HG02981 (cell line): ENCODE data around the gene HDDC3.
A peak's percentile ranks its signal among the peaks of the same experiment; 100 is the strongest.
"Not testable (repeated sequence)": the region's sequence is repeated elsewhere in the genome, so short reads cannot be mapped to it uniquely, and the experiment has no call there.

Source experiments
- ATAC-seq: cut with Tn5 transposase; IDR thresholded peaks from one replicate; pipeline ENCODE4 v1.9.1; 2021; ENCODE audit warnings: mild to moderate bottlenecking, moderate library complexity; ENCODE audit not compliant: unreplicated experiment

The HDDC3 gene

GRCh38 chr15:90933301-90933700, 952 bp upstream of the HDDC3 start:
- ATAC-seq = no peak

- ATAC-seq = no peak
Observed at GRCh38 chr15:90932660-90932991, 277 bp upstream of the HDDC3 start.

- ATAC-seq = no peak
Observed at GRCh38 chr15:90931575-90931827, 848 bp downstream of the HDDC3 start.

- ATAC-seq = no peak
Observed at GRCh38 chr15:90930861-90931574, 1.3 kb downstream of the HDDC3 start.

- ATAC-seq = no peak
Observed at GRCh38 chr15:90929246-90930019, 2.9 kb downstream of the HDDC3 start.

GRCh38 chr15:90928106-90928505, 4.2 kb downstream of the HDDC3 start:
- ATAC-seq = not testable (repeated sequence)

GRCh38 chr15:90926766-90927165, 5.6 kb downstream of the HDDC3 start:
- not testable (repeated sequence) for ATAC-seq

- peak; percentile 75 for ATAC-seq
Observed at GRCh38 chr15:90924375-90924774, 8.0 kb downstream of the HDDC3 start.

GRCh38 chr15:90922712-90923322, 9.5 kb downstream of the HDDC3 start:
- ATAC-seq = peak; percentile 71

- no peak for ATAC-seq
Observed at GRCh38 chr15:90921887-90922286, 10.5 kb downstream of the HDDC3 start.

GRCh38 chr15:90918835-90919234, 13.5 kb downstream of the HDDC3 start:
- ATAC-seq = no peak

GRCh38 chr15:90918034-90918788, 14.1 kb downstream of the HDDC3 start:
- ATAC-seq = no peak

- no peak for ATAC-seq
Observed at GRCh38 chr15:90917569-90917968, 14.8 kb downstream of the HDDC3 start.

- ATAC-seq = no peak
Observed at GRCh38 chr15:90916461-90916860, 15.9 kb downstream of the HDDC3 start.

- ATAC-seq = no peak
Observed at GRCh38 chr15:90915808-90916440, 16.4 kb downstream of the HDDC3 start.

- ATAC-seq = no peak
Observed at GRCh38 chr15:90915216-90915807, 17.0 kb downstream of the HDDC3 start.

- no peak for ATAC-seq
Observed at GRCh38 chr15:90914305-90915080, 17.9 kb downstream of the HDDC3 start.

- no peak for ATAC-seq
Observed at GRCh38 chr15:90913398-90913944, 18.9 kb downstream of the HDDC3 start.

- no peak for ATAC-seq
Observed at GRCh38 chr15:90912770-90913075, 19.6 kb downstream of the HDDC3 start.
